Measurements from ENCODE around the gene JAZF1.

GRCh38 chr7:28013019-28013418 is 167.6 kb downstream of the JAZF1 start:
- TF ChIP-seq EZH2 (IDR thresholded peaks at IDR 0.05; ENCODE audit: borderline replicate concordance, low read depth, low read length) (no peak), LARP7 (IDR thresholded peaks at IDR 0.05) (no peak), CHD1 (IDR thresholded peaks at IDR 0.05; ENCODE audit: low read length) (no peak), POLR2A (conservative IDR thresholded peaks at IDR 0.05) (no peak), JUNB (CRISPR knock-in tag; conservative IDR thresholded peaks at IDR 0.05) (no peak), CHD2 (IDR thresholded peaks at IDR 0.05; ENCODE audit: low read depth, low read length) (no peak), KDM5B (IDR thresholded peaks at IDR 0.05; ENCODE audit: insufficient replicate concordance, low read depth, low read length) (no peak)
- TF ChIP-seq, protein P1, sequence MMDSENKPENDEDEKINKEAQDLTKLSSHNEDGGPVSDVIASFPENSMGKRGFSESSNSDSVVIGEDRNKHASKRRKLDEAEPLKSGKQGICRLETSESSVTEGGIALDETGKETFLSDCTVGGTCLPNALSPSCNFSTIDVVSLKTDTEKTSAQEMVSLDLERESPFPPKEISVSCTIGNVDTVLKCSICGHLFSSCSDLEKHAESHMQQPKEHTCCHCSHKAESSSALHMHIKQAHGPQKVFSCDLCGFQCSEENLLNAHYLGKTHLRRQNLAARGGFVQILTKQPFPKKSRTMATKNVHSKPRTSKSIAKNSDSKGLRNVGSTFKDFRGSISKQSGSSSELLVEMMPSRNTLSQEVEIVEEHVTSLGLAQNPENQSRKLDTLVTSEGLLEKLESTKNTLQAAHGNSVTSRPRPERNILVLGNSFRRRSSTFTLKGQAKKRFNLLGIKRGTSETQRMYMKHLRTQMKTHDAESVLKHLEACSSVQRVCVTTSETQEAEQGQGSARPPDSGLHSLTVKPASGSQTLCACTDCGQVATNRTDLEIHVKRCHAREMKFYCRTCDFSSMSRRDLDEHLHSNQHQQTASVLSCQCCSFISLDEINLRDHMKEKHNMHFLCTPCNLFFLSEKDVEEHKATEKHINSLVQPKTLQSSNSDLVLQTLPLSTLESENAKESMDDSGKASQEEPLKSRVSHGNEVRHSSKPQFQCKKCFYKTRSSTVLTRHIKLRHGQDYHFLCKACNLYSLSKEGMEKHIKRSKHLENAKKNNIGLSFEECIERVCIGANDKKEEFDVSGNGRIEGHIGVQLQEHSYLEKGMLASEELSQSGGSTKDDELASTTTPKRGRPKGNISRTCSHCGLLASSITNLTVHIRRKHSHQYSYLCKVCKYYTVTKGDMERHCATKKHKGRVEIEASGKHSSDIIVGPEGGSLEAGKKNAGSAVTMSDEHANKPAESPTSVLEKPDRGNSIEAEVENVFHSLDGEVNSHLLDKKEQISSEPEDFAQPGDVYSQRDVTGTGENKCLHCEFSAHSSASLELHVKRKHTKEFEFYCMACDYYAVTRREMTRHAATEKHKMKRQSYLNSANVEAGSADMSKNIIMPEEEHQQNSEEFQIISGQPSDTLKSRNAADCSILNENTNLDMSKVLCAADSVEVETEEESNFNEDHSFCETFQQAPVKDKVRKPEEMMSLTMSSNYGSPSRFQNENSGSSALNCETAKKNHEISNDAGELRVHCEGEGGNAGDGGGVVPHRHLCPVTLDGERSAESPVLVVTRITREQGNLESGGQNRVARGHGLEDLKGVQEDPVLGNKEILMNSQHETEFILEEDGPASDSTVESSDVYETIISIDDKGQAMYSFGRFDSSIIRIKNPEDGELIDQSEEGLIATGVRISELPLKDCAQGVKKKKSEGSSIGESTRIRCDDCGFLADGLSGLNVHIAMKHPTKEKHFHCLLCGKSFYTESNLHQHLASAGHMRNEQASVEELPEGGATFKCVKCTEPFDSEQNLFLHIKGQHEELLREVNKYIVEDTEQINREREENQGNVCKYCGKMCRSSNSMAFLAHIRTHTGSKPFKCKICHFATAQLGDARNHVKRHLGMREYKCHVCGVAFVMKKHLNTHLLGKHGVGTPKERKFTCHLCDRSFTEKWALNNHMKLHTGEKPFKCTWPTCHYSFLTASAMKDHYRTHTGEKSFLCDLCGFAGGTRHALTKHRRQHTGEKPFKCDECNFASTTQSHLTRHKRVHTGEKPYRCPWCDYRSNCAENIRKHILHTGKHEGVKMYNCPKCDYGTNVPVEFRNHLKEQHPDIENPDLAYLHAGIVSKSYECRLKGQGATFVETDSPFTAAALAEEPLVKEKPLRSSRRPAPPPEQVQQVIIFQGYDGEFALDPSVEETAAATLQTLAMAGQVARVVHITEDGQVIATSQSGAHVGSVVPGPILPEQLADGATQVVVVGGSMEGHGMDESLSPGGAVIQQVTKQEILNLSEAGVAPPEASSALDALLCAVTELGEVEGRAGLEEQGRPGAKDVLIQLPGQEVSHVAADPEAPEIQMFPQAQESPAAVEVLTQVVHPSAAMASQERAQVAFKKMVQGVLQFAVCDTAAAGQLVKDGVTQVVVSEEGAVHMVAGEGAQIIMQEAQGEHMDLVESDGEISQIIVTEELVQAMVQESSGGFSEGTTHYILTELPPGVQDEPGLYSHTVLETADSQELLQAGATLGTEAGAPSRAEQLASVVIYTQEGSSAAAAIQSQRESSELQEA (IDR thresholded peaks at IDR 0.05; ENCODE audit: low read depth): no peak

Measured in K562 (cell line).